Putamen (tissue), 1 donor: ENCODE measurements around the gene TRERF1.
"Not testable (repeated sequence)": the region's sequence is repeated elsewhere in the genome, so short reads cannot be mapped to it uniquely, and the experiment has no call there.

ENCODE experiments used
- DNase-seq: peaks from one replicate; pipeline ENCODE4 v3.0.0-alpha.2; 2016; ENCODE audit warnings: low spot score

Gene TRERF1

DNA sequence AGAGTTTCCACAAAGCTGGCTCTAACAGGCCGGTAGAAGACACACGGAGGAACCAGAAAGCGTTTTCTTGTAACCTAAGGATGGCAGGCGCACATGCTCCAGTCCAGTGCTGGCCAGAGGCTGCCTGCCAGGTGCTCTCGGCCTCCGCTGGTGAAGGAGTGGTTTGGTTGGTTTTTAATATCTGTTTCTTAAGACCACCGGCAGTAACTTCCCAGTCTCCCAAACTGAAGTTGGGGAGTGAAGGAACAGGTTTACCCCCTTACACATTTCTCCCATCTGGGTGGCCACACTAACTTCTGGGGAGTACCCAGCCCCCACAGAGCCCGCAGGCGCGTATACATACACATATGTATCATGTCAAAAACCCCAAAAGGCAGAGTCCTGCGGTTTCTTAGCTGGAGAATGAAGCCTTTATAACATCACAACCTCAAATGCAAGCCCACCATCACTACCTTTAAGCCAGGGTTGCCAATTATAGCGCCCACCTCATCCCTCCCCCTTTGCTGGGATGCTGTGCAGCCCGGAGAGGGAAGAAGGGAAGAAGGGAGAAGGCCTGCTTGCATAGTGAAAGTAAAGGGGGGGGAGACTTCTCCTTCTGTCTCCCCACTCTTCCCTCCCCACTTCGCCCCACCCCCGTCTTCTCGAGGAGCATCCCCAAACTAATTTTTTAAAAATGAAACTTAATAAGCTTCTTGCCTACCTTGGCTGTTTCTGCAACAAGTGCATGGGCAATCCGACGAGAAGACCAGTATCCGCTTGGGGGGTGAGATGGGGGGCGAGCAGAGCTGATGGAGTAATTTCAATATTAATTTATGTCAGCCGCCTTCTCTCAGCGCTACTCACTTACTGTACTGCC is 1.0 kb downstream of the TRERF1 start:
- DNase-seq: no peak

GRCh38 chr6:42449917-42450476 is 1.7 kb downstream of the TRERF1 start:
- no peak for DNase-seq

DNA sequence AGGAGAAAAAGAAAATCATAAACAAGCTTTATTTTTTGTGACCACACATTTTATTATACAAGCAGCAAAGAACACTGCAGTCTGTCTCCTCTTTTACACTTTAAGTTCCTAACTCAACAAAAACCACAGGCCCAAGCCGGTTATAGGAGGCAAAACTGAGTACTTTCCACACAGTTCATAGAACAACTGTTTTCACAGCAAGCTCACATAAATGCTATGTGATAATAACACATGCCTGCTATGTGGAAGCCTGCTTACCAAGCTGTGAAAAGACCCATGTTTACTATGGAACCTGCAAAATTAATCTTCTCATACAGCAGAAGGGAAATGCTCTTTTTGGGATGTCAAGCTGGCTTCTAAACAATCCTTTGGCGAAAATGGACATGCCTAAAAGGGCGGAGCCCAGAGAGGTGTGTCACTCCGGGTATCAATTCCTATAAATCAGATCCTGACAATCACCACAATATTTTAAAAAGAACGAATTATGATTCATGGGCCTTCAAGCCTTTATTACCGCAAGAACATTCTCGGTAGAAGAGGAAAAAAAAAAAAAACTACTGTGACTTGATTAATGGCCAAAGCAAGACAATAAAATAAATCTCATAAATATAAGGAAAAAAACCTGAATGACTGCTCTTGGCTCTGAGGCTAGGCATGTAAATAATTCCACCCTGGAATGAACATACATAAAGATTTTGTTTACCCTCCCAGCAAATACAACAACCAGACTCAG is 2.6 kb downstream of the TRERF1 start:
- no peak for DNase-seq

GRCh38 chr6:42448391-42448790 is 3.3 kb downstream of the TRERF1 start:
- DNase-seq: no peak

DNA sequence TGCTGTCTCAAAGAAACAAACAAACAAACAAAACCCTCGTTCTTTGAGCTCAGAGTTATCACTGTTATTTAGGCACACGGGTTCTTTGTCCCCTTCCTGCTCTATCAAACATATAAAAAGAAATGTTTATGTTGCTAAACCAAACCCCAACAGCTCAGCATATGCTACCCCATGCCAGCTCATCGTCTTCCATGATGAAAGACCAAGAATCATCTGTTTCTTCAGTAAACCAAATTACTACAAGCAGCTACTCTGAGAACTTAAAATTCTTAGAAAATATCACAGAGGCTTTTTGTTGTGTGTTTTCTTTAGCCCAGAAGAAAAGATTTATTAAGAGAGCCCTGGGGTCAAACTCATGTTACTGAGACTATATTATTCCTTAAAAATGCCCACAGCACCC is 4.7 kb downstream of the TRERF1 start:
- DNase-seq: no peak

GRCh38 chr6:42446370-42446769 is 5.4 kb downstream of the TRERF1 start:
- no peak for DNase-seq

DNA sequence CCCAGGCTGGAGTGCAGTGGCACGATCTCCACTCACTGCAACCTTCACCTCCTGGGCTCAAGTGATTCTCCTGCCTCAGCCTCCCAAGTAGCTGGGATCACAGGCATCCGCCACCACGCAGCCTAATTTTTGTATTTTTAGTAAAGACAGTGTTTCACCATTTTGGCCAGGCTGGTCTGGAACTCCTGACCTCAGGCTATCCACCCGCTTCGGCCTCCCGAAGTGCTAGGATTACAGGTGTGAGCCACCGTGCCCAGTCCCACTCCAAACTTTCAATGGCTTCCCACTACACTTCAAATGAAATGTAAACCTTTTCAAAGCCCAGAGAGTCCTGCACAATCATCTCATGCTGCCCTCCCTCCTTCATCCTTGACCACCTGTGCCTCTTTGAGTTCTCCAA is 5.8 kb downstream of the TRERF1 start:
- DNase-seq: not testable (repeated sequence)

- DNase-seq: no peak
Observed at GRCh38 chr6:42443312-42444060, 8.2 kb downstream of the TRERF1 start.

DNA sequence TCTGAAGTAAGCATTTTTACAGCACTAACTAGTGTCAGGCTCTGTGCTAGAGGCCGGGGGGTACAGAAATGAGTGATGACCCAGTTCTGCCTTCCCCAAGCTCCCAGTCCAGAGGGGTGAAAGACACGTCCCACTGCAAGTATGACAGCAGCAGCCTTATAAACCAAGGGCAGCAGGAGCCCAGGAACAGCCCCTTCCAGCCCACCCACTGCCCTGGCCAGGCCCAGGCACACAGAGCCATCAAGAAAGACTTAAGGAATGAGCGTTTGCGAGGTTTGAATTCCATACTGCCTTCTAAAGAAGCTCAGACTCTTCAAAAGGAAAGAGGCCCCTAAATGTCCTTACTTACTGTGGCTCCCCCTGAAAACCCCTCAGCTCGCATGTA is 10.0 kb downstream of the TRERF1 start:
- no peak for DNase-seq

DNA sequence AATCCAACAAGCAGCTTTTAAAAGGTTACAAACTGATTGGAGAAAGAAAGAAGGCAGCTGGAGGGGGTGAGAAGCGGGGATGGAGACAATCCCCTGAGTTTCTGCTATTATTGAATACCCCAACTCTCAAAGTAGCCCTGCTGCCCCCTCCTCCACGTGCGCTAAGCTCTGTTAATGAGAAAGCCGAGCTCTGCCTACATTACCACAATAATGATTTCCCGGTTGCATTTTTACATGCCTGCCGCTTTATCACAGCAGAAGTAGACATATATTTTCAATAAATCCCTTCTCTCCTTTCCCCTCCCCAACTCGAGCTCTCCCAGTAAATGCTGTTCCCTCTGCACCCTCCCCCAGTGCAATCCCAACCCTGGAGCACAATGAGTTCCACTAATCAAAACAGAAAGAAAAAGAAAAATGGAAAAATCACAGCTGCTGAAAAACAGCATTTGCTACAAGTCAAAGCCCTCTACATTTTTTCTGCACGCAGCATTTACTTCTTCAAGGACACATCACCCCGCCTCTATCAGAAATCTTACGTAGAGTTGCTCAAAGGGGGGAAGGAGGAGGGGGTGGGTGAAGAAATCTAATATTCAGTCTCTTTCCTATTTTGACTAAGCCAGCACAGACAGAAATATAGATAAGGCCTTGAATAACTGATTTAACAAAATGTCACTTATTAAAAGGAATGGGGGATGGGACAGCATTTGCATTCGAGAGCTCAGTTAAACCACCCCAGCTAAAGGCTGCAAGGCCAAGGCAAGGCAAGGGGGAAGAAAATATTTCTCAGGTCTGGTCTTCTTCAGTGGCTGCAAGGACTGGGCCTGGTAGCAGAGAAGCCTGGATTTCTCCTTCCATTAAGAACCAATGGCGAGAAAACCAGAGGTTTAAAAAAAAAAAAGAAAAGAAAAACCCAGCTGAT is 10.7 kb downstream of the TRERF1 start:
- DNase-seq: no peak

DNA sequence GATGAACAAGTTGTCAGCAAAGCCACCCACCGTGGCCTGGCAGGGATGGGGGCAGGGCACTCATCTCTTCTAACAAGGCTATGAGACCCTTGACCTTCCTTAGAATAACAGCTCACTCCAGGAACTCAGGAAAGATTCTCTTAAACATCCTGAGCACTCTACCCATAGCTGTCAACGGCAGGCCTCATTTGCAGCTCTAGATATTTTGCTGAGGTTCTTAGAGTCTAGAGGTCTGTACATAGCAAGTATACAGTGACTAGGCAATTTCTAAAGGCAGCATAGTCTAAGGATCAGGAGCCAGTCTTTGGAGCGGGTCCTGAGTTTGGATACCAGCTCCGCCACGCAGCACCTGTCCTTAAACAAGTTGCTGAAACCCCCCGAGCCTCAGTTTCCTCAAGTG is 11.7 kb downstream of the TRERF1 start:
- no peak for DNase-seq

- no peak for DNase-seq
Observed at GRCh38 chr6:42436825-42437224, 14.9 kb downstream of the TRERF1 start.

GRCh38 chr6:42434237-42434636 is 17.5 kb downstream of the TRERF1 start:
- DNase-seq: no peak

DNA sequence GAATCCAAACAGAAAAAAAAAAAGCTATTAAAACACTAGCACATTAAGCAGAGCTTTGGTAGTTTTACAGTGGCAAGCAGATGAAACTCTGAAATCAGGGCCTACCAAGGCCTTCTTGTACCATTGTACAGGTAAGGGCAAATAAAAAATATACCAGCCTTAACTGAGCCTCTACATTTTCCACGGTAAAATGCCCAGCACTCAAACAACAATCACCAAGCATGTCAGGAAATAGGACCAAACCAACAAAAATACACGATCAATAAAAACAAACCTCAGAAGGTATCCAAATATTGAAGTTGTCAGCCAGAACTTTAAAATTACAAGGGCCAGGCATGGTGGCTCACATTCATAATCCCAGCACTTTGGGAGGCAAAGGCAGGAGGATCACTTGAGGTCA is 18.3 kb downstream of the TRERF1 start:
- DNase-seq: no peak

DNA sequence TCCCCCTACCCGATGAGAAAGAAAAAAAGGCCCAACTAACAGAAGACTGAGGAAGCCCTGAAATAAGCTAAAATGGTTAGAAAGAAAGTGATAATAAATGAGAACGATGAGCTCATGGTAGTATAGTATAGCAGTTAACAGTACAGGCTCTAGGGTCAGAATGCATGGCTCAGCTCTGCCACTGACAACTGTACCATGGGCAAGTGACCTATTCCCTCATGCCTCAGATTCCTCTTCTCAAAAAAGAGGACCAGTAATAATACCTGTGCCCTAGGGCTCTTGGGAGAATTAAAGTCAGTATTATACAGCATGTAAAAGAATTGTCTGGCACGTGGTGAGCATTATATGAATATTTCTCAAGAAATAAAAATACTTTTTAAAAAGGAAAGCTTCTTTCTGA is 19.8 kb downstream of the TRERF1 start:
- no peak for DNase-seq

GRCh38 chr6:42431356-42431755 is 20.4 kb downstream of the TRERF1 start:
- no peak for DNase-seq

DNA sequence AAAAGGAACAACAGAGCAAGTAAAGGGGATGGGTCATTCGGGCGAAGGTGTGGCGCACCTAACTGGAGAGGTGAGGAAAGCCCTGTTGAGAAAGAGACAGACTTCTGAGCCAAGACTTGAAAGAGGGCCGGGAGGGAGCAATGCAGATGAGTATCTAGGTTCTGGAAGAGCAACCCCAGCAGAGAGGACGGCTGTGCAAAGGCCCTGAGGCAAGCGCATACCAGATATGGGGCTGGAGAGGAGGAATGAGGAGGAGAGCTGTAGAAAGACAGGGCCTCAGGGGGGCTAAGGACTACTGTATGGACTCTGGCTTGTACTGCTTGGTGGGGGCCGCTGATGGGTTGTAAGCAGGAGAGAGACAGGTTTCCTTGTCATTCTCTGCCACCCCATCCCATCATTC is 21.9 kb downstream of the TRERF1 start:
- DNase-seq: no peak

DNA sequence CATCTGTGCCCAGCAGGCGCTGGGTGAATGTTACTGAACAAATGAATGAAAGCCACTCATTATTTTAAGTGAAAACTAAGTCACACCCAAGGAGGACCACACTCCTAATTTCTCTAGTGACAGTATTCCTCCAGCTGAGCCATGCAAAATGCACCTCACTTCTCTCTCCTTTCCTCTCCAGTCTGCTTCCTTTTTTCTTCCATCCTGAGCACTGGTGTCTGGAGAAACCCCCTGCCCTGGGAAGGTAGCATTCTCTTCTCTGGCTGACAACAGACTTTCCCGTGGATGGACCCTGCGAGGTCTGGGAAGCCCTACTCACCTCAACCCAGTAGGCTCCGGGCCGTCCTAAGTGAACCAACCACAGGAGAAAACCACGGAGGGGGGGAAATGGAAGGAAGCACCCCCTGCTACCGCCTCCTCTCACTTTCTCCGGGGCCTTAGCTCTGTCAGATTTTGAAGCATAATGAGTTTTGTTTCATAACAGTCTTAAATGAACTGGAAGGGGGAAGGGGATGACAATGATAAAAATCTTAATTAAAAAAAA is 22.6 kb downstream of the TRERF1 start:
- no peak for DNase-seq

DNA sequence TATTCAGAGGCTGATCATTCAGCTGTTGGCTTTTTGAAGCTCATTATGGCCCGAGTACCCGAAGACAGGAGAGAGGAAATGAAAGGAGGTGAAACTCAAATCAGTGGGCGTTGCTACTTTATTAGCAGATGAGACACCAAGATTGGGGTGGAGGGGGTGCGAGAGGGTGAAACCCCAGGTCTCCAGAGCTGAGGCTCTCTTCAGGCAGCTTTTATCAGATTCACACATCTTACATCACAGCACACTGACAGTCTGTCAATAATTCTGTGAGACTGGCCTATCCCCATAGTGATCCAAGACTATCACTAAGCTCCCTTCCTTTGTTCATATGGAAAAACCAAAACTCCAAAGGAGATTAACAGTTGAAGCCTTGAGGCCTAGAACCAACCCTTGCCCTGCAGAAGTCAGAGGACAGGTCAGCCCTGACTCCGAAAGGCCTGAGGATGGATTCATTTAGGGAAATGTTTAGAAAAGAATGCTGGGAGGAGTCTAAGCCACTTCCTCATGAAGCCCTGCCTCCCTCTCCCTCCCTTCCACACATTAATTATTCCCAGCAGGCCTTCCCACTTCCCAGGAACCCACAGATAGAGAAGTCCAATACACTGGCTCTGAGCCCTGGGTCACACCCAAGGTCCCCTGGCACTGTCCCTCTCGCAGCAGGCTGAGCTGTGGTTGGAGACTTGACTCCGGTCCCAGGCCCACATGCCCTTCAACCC is 23.2 kb downstream of the TRERF1 start:
- no peak for DNase-seq

GRCh38 chr6:42427871-42428270 is 23.9 kb downstream of the TRERF1 start:
- DNase-seq: no peak
